Effector memory CD4-positive, alpha-beta T cell (primary cell): ENCODE measurements around the gene GEMIN4.

ENCODE experiments used
- DNase-seq, 3 donors: peaks; one replicate each; pipeline ENCODE4 v3.0.0-alpha.2; 2020
- H3K27ac ChIP-seq: 2 replicates; pipeline ENCODE4 v1.7.0; 2013; ENCODE audit warnings: mild to moderate bottlenecking, low read length, moderate library complexity; ENCODE audit not compliant: insufficient read depth, poor library complexity, severe bottlenecking
- H3K27me3 ChIP-seq: replicated peaks from 2 replicates; pipeline ENCODE4 v1.7.0; 2013; ENCODE audit warnings: mild to moderate bottlenecking, low read length; ENCODE audit not compliant: insufficient read depth, control insufficient read depth, poor library complexity, severe bottlenecking
- H3K36me3 ChIP-seq: 2 replicates; pipeline ENCODE4 v1.7.0; 2013; ENCODE audit warnings: mild to moderate bottlenecking, low read length, moderate library complexity; ENCODE audit not compliant: control insufficient read depth, insufficient read depth
- H3K4me1 ChIP-seq: 2 replicates; pipeline ENCODE4 v1.7.0; 2013; ENCODE audit warnings: low read length, mild to moderate bottlenecking; ENCODE audit not compliant: control insufficient read depth, insufficient read depth, poor library complexity, severe bottlenecking
- H3K4me3 ChIP-seq: 2 replicates; pipeline ENCODE4 v1.7.0; 2013; ENCODE audit warnings: low read length, low read depth, mild to moderate bottlenecking; ENCODE audit not compliant: insufficient read depth, poor library complexity, severe bottlenecking
- H3K9me3 ChIP-seq: 2 replicates; pipeline ENCODE4 v1.7.0; 2013; ENCODE audit warnings: mild to moderate bottlenecking, low read length, moderate library complexity; ENCODE audit not compliant: control insufficient read depth

The GEMIN4 gene

DNA sequence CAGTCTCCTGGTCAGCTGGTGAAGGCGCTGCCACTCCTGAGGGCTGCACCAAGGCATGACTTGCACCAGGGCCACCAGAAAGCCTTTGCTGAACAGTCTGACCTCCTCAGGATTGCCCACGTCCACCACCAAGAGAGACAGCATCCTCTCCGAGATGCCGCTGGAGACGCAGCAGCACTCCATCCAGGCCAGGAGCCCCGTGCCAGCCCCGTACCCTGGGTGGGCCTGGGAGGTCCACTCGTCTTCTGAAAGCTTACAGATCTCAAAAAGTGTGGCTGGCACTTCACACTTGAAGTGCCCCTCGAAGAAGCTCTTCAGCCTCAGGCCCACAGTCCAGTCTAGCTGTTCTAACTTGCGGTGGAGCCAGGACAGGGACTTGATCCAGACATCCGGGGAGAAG is 6.7 kb downstream of the GEMIN4 start:
- Histone ChIP-seq H3K27ac (no peak overlapping the region), H3K36me3 (peaks cover 41% of the 10 kb centered on the region), H3K27me3 (no peaks in the 10 kb centered on the region), H3K4me1 (peaks cover 5% of the 10 kb centered on the region), H3K9me3 (no peaks in the 10 kb centered on the region), H3K4me3 (no peak overlapping the region)
- no peak for DNase-seq

DNA sequence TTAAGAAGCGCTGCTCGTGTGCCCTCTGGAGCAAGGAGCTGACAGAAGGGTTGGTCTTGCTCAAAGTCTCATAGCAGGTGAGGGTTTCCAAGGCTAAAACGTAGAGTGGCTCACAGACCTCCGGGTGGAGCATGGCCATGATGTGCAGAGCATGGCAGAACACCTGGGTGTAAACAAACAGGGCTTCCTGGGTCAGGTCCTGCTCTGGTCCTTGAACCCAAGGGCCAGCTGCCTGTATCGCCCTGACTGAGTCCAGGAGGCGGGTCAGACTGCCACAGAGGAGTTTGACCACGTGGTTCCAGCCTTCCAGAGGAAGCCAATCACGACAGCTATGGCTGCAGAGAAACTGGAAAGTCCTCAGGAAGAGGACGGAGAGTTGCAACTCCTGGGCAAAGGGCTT is 7.1 kb downstream of the GEMIN4 start:
- Histone ChIP-seq H3K4me3 (no peak overlapping the region), H3K27me3 (no peaks in the 10 kb centered on the region), H3K27ac (no peak overlapping the region), H3K9me3 (no peaks in the 10 kb centered on the region), H3K36me3 (peaks cover 41% of the 10 kb centered on the region), H3K4me1 (peaks cover 1% of the 10 kb centered on the region)
- DNase-seq = no peak

DNA sequence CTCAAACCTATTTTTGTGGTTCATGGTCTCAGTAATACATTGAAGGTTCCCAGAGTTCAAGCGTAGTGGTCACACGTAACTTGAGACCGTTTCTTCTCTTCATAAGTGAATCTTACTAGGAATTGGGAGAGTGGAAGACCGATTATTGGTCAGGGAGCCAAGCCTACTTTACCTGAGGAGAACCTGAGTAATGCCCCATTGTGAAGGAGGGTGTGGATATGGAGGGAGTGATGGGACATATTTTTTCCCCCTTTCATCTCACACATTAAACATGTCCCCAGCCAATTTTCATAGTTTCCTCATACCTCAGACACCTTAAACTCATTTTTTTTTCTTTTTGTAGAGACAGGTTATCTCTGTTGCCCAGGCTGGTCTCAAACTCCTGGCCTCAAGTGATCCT is 8.9 kb downstream of the GEMIN4 start:
- Histone ChIP-seq H3K27me3 (no peaks in the 10 kb centered on the region), H3K27ac (no peak overlapping the region), H3K36me3 (peaks cover 41% of the 10 kb centered on the region), H3K4me3 (no peak overlapping the region), H3K4me1 (no peaks in the 10 kb centered on the region), H3K9me3 (no peaks in the 10 kb centered on the region)
- no peak for DNase-seq

DNA sequence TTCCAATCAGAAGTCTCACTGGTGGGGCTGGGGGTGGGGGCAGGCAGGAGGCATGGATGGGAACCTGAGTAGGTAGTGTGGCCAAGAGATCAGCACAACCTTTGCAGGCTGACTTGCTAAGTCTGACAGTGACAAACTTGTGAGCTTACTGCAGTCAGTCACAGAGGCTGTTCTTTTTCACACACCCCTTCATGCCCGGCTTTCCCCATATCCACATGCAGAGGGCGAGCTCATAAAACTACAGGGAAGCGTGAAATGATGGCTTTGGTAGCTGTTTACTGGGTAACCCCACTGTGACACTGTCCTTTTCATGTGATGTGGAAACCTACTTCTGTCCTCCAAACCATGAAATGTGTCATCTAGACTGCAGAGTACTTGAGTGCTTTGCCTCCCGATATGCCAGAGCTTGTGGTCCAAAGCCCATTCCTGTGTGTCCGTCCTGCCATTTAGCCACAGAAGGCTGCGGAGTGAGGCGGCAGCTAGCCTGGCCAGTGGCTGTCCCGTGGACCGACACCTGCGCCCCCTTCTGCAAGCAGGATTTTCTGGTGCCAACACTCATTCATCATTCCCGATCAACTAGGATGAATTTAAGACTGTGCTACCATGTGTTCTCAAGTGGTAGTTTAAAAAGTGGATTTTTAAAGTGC is 9.8 kb downstream of the GEMIN4 start:
- H3K27ac ChIP-seq = no peak overlapping the region
- no peaks in the 10 kb centered on the region for H3K27me3 ChIP-seq
- no peaks in the 10 kb centered on the region for H3K4me1 ChIP-seq
- H3K4me3 ChIP-seq = no peak overlapping the region
- no peak for DNase-seq
- peaks cover 36% of the 10 kb centered on the region for H3K36me3 ChIP-seq
- H3K9me3 ChIP-seq = no peaks in the 10 kb centered on the region

DNA sequence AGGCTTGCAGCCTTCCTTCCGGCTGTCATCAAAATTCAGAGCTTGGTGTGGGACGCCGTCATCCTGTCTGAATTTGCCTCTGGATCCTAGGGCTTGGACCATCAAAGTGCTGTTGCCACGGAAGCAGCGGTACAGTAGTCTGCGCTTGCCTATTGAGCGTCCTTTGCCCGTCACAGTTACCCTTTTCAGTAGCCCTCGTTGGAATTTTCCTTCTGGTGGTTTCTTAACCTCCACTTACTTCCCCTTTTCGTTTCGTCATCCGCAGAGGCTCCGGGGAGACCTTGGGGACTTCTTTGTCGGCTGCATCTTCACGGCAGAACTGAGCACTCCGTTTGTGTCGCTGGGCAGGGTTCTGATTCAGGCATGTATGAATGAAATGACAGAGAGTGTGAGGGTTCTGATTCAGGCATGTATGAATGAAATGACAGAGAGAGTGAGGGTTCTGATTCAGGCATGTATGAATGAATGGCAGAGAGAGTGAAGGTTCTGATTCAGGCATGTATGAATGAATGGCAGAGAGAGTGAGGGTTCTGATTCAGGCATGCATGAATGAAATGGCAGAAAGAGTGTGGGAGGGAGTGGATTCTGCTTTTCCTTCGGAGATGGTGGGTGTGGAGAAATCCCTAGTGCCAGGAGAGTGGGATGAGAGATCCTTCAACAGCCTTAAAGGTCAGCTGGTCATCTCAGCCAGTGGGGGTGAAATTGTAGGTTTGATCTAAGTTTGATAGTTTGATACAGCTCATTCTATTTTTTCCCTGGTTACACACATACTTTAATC is 11.6 kb downstream of the GEMIN4 start:
- H3K27me3 ChIP-seq = no peaks in the 10 kb centered on the region
- no peak overlapping the region for H3K4me3 ChIP-seq
- DNase-seq = no peak
- H3K4me1 ChIP-seq = no peaks in the 10 kb centered on the region
- no peaks in the 10 kb centered on the region for H3K9me3 ChIP-seq
- H3K27ac ChIP-seq = no peak overlapping the region
- peaks cover 19% of the 10 kb centered on the region for H3K36me3 ChIP-seq

DNA sequence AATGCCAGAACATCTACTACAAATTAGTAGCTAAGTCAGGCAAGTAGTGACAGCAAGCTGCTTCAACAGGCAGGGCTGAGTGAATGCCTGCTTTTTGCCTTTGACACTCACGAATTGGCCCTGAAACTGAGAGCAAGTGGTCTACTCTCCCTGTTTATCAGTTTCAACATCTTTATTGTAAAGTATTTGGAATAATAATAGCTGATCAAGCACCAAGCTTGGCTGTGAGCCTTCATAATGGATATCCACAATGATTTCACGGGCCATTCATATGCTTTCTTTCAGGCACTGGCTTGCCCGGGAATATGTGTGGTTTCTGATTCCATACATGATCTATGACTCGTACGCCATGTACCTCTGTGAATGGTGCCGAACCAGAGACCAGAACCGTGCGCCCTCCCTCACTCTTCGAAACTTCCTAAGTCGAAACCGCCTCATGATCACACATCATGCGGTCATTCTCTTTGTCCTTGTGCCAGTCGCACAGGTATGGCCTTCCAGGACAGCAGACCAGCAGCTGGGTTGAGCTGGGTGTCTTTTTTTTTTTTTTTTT is 14.4 kb downstream of the GEMIN4 start:
- Histone ChIP-seq H3K36me3 (peaks cover 4% of the 10 kb centered on the region), H3K9me3 (no peaks in the 10 kb centered on the region), H3K27me3 (no peaks in the 10 kb centered on the region), H3K27ac (no peak overlapping the region), H3K4me1 (peaks cover 4% of the 10 kb centered on the region), H3K4me3 (no peak overlapping the region)
- DNase-seq = no peak

DNA sequence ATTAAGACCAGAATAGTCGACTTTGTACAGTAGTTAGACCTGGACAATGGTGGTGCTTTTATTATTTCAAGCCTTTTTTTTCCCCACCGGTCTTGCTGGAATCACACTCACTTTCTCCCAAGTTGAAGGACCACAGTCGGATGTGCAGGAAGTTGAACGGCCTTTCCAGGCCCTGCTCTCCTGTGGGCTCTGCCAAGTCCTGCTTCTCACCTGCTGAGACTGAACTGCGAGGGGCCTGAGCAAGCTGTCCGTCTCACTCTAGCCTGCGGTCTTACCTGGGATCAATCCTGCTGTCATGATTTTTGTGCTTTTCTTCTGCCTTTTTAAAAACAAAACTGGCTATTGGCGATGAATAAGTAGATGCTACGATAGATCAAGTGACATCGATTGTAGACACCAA is 18.3 kb downstream of the GEMIN4 start:
- Histone ChIP-seq H3K27ac (no peak overlapping the region), H3K4me3 (no peak overlapping the region), H3K9me3 (no peaks in the 10 kb centered on the region), H3K27me3 (no peaks in the 10 kb centered on the region), H3K36me3 (no peaks in the 10 kb centered on the region), H3K4me1 (peaks cover 8% of the 10 kb centered on the region)
- DNase-seq = no peak

DNA sequence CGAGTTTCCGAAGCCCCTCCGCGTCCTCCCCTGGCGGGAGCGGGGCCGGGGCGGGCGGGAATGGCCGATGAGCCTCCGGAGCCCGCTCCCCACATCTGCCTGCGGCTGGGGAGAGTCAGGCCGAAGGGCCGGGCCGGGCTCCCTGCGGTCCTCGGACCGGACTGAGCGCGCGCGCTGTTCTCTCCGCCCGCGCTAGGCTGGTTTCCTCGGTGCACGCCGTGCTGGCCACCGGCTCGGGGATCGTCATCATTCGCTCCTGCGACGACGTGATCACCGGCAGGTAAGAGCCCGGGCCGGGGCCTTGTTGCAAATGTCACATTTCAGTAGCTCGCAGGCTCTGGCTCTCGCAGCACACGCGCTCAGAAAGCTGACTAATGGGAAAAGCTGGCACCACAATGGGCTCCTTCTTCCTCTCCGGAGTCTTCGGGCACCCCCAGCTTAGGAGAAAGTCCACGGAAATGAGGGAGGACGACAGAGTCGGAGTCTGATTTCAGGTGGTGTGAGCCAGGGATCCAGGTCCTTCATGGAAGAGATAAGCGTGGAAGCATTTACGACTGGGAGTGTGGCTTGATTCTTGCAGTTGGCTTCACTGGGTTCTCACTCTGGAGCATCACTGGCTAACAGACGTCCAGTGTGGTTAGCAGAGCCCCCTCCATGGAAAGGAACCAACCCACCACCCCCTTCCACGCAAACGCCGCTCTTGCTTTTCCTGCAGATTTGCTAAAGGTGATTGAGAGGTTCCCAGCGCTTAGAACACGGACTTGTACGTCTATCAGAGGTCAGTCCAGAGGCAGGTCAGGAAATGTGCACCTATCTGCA is 19.0 kb downstream of the GEMIN4 start:
- DNase-seq = no peak
- Histone ChIP-seq H3K4me1 (peaks cover 8% of the 10 kb centered on the region), H3K27me3 (no peaks in the 10 kb centered on the region), H3K4me3 (peak overlapping the region; percentile 50), H3K36me3 (no peaks in the 10 kb centered on the region), H3K27ac (peak overlapping the region; percentile 11), H3K9me3 (no peaks in the 10 kb centered on the region)

DNA sequence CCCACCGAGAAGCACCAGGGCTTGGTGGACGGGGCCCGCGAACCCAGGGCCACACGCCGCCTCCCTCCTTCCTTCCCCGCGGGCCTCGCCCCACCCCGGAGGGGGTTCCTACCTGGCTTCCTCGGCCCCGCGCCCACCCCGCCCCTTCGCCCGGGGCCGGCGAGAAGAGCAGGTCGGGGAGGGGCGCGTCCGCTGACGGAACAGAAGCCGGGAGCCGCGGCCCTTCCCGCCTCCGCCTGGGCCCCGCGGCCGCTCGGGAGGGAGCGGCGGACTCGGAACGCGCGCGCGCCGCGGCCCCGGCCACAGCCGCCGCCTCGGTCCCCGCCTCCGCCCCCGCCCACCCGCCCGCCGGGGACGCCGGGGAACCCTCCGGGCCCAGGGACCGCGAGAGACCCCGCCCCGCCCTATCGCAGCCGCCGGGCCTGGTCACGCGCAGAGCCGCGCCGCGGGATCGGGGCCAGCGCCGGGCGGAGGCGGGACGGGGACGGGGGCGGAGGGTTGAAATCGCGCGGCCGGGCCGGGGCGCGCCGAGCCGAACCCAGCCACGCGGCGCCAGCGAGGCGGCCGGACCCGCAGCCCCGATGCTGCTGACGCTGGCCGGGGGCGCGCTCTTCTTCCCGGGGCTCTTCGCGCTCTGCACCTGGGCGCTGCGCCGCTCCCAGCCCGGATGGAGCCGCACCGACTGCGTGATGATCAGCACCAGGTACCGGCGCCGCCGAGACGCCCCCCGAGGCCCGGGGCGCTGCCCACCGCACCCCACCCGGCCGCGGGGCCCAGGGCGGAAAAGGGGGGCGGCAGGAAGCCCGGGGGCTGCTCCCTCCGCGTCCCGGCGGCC is 19.8 kb downstream of the GEMIN4 start, which contains the start of gene TLCD3A:
Gene TLCD3A, plus strand, starts transcription at position 530 of the 835 bp plus-strand sequence. Its CDS starts 52 bp downstream, at position 582.
- H3K4me1 ChIP-seq = peaks cover 8% of the 10 kb centered on the region
- H3K36me3 ChIP-seq = no peaks in the 10 kb centered on the region
- DNase-seq = peak; percentile 18 to 34 (median 26)
- H3K4me3 ChIP-seq = peak within 1 kb of the TSS; percentile 61
- peak within 1 kb of the TSS; percentile 11 for H3K27ac ChIP-seq
- no peaks in the 10 kb centered on the region for H3K27me3 ChIP-seq
- no peaks in the 10 kb centered on the region for H3K9me3 ChIP-seq
